ENCODE measurements around the gene STX10. TPM values are rescaled to one million over a fixed set of nuclear protein-coding genes. Genes with fewer than 3 reads are reported as not detected.
"Not testable (repeated sequence)": the region's sequence is repeated elsewhere in the genome, so short reads cannot be mapped to it uniquely, and the experiment has no call there.

Gene STX10
- total RNA-seq, 1 donor from 2014 or later = 60.7 TPM

- Mint-ChIP-seq H3K4me1 (peaks cover 46% of the 10 kb centered on the region), H3K27me3 (ENCODE audit: low read depth) (peaks cover 6% of the 10 kb centered on the region), H3K27ac (ENCODE audit: unreplicated experiment) (no peak overlapping the region), H3K9me3 (no peaks in the 10 kb centered on the region), H3K4me3 (peak overlapping the region; percentile 99), H3K36me3 (ENCODE audit: low read depth) (peaks cover 4% of the 10 kb centered on the region)
- peak; percentile 36 for DNase-seq (ENCODE audit: low read depth, low spot score)
- TF ChIP-seq CTCF (conservative IDR thresholded peaks at IDR 0.05) = no peak
These were observed 468 bp downstream of the STX10 start for GRCh38 chr19:13149628-13150186.

GRCh38 chr19:13149173-13149627 is 975 bp downstream of the STX10 start:
- not testable (repeated sequence) for H3K36me3 Mint-ChIP-seq (ENCODE audit: low read depth); H3K27me3 Mint-ChIP-seq (ENCODE audit: low read depth); H3K27ac Mint-ChIP-seq (ENCODE audit: unreplicated experiment); H3K9me3 Mint-ChIP-seq; DNase-seq (ENCODE audit: low read depth, low spot score)
- Mint-ChIP-seq H3K4me1 (peaks cover 41% of the 10 kb centered on the region), H3K4me3 (peak overlapping the region; percentile 86)

- no peak for TF ChIP-seq CTCF (conservative IDR thresholded peaks at IDR 0.05)
- H3K4me3 Mint-ChIP-seq = peak overlapping the region; percentile 72
These were observed 3.2 kb downstream of the STX10 start for GRCh38 chr19:13146763-13147563.

GRCh38 chr19:13139633-13140311 is 10.4 kb downstream of the STX10 start:
- peak overlapping the region; percentile 69 for H3K27ac Mint-ChIP-seq (ENCODE audit: unreplicated experiment)
- DNase-seq (ENCODE audit: low read depth, low spot score) = no peak

More at GRCh38 chr19:13146763-13147563, 3.2 kb downstream of the STX10 start:
- no peak for DNase-seq (ENCODE audit: low read depth, low spot score)
- Mint-ChIP-seq H3K36me3 (ENCODE audit: low read depth) (no peaks in the 10 kb centered on the region), H3K27ac (ENCODE audit: unreplicated experiment) (no peak overlapping the region), H3K27me3 (ENCODE audit: low read depth) (no peaks in the 10 kb centered on the region), H3K9me3 (no peaks in the 10 kb centered on the region), H3K4me1 (peaks cover 25% of the 10 kb centered on the region)

GRCh38 chr19:13138916-13139198 is 11.3 kb downstream of the STX10 start:
- DNase-seq (ENCODE audit: low read depth, low spot score) = no peak
- peaks cover 2% of the 10 kb centered on the region for H3K36me3 Mint-ChIP-seq (ENCODE audit: low read depth)
- no peak overlapping the region for H3K27ac Mint-ChIP-seq (ENCODE audit: unreplicated experiment)
- TF ChIP-seq CTCF (conservative IDR thresholded peaks at IDR 0.05) = no peak
- H3K9me3 Mint-ChIP-seq = no peaks in the 10 kb centered on the region
- no peak overlapping the region for H3K4me3 Mint-ChIP-seq
- no peaks in the 10 kb centered on the region for H3K4me1 Mint-ChIP-seq
- no peaks in the 10 kb centered on the region for H3K27me3 Mint-ChIP-seq (ENCODE audit: low read depth)

More at GRCh38 chr19:13139633-13140311, 10.4 kb downstream of the STX10 start:
- TF ChIP-seq CTCF (conservative IDR thresholded peaks at IDR 0.05) = no peak
- Mint-ChIP-seq H3K4me1 (no peaks in the 10 kb centered on the region), H3K27me3 (ENCODE audit: low read depth) (no peaks in the 10 kb centered on the region), H3K4me3 (no peak overlapping the region), H3K9me3 (no peaks in the 10 kb centered on the region), H3K36me3 (ENCODE audit: low read depth) (peaks cover 2% of the 10 kb centered on the region)

All from neural crest cell (in vitro differentiated cells).